Measurements from ENCODE around the gene ADCY4. TPM values are rescaled to one million over a fixed set of nuclear protein-coding genes. Genes with fewer than 3 reads are reported as not detected.
A peak's percentile ranks its signal among the peaks of the same experiment; 100 is the strongest.

The ADCY4 gene
- total and polyA plus RNA-seq, 2 donors: 12.6 to 28.7 TPM

DNA sequence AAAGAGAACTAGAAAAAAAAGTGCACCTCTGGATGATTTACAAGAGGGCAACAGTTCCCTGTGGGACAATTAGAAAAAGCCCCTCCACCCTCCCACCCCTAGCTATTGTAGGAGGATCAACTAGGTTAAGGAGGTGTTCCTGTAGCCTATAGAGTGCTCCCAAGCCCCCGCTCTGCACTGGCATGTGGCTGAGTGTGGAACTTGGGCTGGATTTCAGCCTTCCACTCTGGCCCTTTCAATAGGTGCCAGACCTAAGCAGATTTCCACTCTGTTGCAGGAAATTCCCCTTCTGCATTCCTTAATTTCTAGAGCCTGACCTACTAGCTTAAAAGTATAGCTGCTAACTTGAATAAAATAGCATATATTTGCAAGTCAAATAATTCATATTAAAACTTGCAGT lies 35.9 kb upstream of the ADCY4 start:
- H3K4me3 ChIP-seq (ENCODE audit: low read depth, low read length): no peak overlapping the region
- 63% methylated on average over 1 of the region's 1 CpG for WGBS
- no peaks in the 10 kb centered on the region for H3K36me3 ChIP-seq (ENCODE audit: insufficient read depth)
- no peak for DNase-seq (ENCODE audit: extremely low spot score)
- H3K4me1 ChIP-seq (ENCODE audit: insufficient read depth): no peaks in the 10 kb centered on the region
- no peak overlapping the region for H3K27ac ChIP-seq (ENCODE audit: low read depth)

DNA sequence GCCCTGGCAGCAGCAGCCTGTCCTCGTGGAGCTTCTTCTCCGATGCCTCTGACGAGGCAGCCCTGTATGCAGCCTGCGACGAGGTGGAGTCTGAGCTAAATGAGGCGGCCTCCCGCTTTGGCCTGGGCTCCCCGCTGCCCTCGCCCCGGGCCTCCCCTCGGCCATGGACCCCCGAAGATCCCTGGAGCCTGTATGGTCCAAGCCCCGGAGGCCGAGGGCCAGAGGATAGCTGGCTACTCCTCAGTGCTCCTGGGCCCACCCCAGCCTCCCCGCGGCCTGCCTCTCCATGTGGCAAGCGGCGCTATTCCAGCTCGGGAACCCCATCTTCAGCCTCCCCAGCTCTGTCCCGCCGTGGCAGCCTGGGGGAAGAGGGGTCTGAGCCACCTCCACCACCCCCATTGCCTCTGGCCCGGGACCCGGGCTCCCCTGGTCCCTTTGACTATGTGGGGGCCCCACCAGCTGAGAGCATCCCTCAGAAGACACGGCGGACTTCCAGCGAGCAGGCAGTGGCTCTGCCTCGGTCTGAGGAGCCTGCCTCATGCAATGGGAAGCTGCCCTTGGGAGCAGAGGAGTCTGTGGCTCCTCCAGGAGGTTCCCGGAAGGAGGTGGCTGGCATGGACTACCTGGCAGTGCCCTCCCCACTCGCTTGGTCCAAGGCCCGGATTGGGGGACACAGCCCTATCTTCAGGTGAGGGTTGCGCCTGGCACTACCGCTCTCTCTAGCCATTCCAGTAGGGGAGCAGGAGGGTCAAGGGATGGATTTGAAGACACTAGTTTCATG lies 35.2 kb upstream of the ADCY4 start:
- no peak overlapping the region for H3K4me3 ChIP-seq (ENCODE audit: low read depth, low read length)
- H3K27ac ChIP-seq (ENCODE audit: low read depth): no peak overlapping the region
- no peaks in the 10 kb centered on the region for H3K36me3 ChIP-seq (ENCODE audit: insufficient read depth)
- 76% methylated on average over 32 of the region's 32 CpGs for WGBS
- no peak for DNase-seq (ENCODE audit: extremely low spot score)
- no peaks in the 10 kb centered on the region for H3K4me1 ChIP-seq (ENCODE audit: insufficient read depth)

DNA sequence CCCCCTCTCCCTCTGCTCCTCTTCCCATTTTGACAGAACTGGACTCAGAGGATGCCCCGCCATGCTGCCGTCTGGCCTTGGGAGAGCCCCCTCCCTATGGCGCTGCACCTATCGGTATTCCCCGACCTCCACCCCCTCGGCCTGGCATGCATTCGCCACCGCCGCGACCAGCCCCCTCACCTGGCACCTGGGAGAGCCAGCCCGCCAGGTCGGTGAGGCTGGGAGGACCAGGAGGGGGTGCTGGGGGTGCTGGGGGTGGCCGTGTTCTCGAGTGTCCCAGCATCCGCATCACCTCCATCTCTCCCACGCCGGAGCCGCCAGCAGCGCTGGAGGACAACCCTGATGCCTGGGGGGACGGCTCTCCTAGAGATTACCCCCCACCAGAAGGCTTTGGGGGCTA lies 34.6 kb upstream of the ADCY4 start:
- 70% methylated on average over 20 of the region's 20 CpGs for WGBS
- no peaks in the 10 kb centered on the region for H3K4me1 ChIP-seq (ENCODE audit: insufficient read depth)
- no peak overlapping the region for H3K4me3 ChIP-seq (ENCODE audit: low read depth, low read length)
- H3K36me3 ChIP-seq (ENCODE audit: insufficient read depth): no peaks in the 10 kb centered on the region
- H3K27ac ChIP-seq (ENCODE audit: low read depth): no peak overlapping the region
- DNase-seq (ENCODE audit: extremely low spot score): no peak

DNA sequence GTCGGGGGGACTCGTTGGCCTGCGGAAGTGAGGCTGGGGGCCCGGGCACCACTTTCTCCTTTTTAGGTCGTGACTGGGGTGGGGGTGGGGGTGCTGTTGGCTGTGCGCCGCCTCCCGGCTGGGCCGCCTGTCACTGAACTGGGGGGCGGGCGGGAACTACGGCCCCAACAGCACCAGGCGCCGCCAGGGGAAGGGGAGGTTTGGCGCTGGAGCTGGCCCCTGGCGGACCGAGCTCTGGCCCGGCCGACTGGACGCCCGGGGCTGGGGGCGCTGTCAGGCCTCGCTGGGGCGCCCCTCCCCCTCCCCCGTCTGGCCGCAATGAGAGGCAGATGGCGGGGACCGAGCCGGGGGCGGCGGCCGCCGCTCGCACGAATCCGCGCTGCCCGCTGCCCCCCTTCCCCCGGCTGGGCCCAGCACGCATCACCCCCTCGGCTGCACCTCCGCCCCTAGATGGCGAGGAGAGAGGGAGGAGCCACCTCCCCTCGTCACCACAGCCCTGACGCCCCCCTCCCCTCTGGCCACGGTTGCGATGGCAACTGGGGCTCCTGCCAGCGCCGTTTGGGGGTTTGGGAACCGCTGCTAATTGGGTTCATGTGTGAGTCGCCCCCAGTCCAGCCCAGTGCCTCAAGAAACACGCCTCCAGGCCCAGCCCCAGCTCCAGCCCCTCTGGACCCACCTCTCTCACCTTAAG lies 33.8 kb upstream of the ADCY4 start:
- DNase-seq (ENCODE audit: extremely low spot score): peak; percentile 71
- peak overlapping the region; percentile 94 for H3K27ac ChIP-seq (ENCODE audit: low read depth)
- no peaks in the 10 kb centered on the region for H3K36me3 ChIP-seq (ENCODE audit: insufficient read depth)
- 2% methylated on average over 47 of the region's 52 CpGs for WGBS
- H3K4me1 ChIP-seq (ENCODE audit: insufficient read depth): no peaks in the 10 kb centered on the region
- peak overlapping the region; percentile 65 for H3K4me3 ChIP-seq (ENCODE audit: low read depth, low read length)

DNA sequence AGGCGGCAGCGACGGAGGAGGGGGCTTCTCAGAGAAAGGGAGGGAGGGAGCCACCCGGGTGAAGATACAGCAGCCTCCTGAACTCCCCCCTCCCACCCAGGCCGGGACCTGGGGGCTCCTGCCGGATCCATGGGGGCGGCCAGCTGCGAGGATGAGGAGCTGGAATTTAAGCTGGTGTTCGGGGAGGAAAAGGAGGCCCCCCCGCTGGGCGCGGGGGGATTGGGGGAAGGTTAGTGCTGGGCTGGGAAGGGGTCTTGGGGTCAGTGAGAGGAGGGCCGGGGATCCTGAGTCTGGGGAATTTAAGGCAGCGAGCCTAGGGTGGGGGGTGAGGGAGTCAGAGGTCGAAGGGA lies 33.3 kb upstream of the ADCY4 start:
- no peak for DNase-seq (ENCODE audit: extremely low spot score)
- Histone ChIP-seq H3K4me1 (ENCODE audit: insufficient read depth) (no peaks in the 10 kb centered on the region), H3K36me3 (ENCODE audit: insufficient read depth) (no peaks in the 10 kb centered on the region), H3K4me3 (ENCODE audit: low read depth, low read length) (peak overlapping the region; percentile 65), H3K27ac (ENCODE audit: low read depth) (peak overlapping the region; percentile 94)
- under 1% methylated on average over 15 of the region's 15 CpGs for WGBS

DNA sequence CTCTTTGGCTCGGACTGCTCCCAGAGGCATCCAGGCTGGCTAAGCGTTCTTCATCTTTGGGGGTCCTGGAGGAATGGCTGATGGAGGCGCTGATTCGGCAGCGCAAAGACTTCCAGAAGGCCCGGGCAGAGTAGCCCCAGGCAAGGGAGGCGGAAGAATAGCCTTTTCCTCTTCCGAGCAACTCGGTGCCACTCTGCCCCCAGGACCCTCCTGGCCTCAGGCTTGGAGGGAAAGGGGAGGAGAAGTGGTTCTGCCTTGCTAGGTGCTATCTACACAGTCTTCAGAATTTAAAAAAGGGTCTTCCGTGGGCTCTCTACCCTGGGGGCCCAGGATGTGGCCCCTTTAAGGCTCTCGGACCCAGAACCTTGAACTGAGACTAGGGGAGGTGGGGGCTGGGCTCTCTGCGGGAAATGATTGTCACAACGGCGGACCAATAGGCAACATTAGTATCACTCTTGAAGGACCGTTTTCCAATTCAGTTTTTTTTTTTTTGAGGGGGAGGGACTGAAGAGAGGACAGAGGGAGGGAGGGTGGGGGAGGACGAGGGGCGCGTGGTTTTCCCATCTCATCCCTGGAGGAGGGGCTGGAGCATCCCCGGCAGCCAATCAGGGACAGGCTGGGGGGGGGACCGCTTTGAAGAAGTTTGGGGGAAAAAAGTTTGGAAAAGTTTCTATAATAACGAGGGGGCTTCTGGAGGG lies 32.8 kb upstream of the ADCY4 start, which contains the start of gene NFATC4:
Gene NFATC4 (plus strand): TSS at position 671 of the 698 bp plus-strand sequence. CDS start 157 bp downstream, outside the sequence.
- WGBS: 4% methylated on average over 21 of the region's 21 CpGs
- Histone ChIP-seq H3K36me3 (ENCODE audit: insufficient read depth) (no peaks in the 10 kb centered on the region), H3K27ac (ENCODE audit: low read depth) (peak within 1 kb of the TSS; percentile 94), H3K4me1 (ENCODE audit: insufficient read depth) (no peaks in the 10 kb centered on the region), H3K4me3 (ENCODE audit: low read depth, low read length) (peak within 1 kb of the TSS; percentile 65)
- DNase-seq (ENCODE audit: extremely low spot score): peak; percentile 85

DNA sequence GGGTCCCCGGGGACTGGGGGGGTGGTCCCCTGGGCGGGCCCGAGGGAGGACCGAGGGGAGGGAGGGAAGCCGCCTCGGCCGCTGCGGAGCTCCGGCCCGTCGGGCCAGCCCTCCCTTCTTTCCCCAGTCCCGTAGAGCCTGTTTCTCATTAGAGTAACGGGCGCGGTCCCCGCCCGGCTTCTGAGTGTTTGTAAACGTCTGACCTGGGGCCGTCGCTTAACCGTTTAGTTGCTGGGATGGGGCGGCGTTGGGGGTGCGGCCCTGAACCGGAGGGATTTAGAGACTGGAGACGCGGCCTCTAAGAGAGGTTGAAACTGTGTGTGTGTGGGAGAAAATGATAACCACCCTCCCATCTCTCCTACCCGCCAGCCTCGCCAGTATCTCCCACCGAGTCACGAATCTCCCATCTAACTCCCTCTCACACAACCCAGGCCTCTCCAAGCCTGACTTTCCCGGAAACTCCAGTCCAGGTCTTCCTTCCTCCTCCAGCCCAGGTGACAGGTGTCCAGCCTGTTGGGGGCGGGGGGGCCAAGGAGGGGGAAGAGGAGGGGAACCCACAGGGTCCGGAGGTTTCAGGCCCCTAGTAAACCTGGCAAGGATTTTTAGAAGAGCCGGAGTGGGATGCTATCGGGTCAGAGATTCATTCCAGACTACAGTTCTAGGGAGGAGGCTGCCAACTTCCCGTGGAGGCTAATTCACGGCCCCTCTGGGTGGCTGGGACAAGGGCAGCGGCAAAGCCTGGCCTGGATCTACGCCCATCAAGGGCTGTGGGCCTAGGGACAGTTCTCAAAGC lies 32.0 kb upstream of the ADCY4 start:
- no peaks in the 10 kb centered on the region for H3K4me1 ChIP-seq (ENCODE audit: insufficient read depth)

DNA sequence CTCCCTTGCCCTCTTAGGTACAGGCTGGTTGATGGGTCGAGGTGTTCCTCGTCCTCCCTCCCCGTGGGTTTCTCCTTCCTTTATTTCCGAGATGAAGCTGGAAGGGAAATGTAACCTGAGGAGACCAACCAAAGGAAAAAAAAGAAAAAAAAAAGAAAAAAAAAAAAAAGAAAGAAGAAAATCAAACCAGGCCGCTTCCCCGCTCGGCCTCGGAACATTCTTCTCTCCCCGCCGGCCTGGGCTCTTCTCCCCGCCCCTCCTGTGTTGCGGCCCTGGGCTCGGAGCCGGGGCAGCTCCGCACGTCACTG lies 31.5 kb upstream of the ADCY4 start:
- Histone ChIP-seq H3K36me3 (ENCODE audit: insufficient read depth) (no peaks in the 10 kb centered on the region), H3K4me1 (ENCODE audit: insufficient read depth) (no peaks in the 10 kb centered on the region), H3K4me3 (ENCODE audit: low read depth, low read length) (peak overlapping the region; percentile 23), H3K27ac (ENCODE audit: low read depth) (peak overlapping the region; percentile 81)
- WGBS: 2% methylated on average over 16 of the region's 16 CpGs
- DNase-seq (ENCODE audit: extremely low spot score): no peak

More for the DNA sequence above, 32.0 kb upstream of the ADCY4 start:
- DNase-seq (ENCODE audit: extremely low spot score): peak; percentile 93
- peak overlapping the region; percentile 73 for H3K27ac ChIP-seq (ENCODE audit: low read depth)
- peak overlapping the region; percentile 23 for H3K4me3 ChIP-seq (ENCODE audit: low read depth, low read length)
- no peaks in the 10 kb centered on the region for H3K36me3 ChIP-seq (ENCODE audit: insufficient read depth)
- WGBS: under 1% methylated on average over 40 of the region's 40 CpGs

DNA sequence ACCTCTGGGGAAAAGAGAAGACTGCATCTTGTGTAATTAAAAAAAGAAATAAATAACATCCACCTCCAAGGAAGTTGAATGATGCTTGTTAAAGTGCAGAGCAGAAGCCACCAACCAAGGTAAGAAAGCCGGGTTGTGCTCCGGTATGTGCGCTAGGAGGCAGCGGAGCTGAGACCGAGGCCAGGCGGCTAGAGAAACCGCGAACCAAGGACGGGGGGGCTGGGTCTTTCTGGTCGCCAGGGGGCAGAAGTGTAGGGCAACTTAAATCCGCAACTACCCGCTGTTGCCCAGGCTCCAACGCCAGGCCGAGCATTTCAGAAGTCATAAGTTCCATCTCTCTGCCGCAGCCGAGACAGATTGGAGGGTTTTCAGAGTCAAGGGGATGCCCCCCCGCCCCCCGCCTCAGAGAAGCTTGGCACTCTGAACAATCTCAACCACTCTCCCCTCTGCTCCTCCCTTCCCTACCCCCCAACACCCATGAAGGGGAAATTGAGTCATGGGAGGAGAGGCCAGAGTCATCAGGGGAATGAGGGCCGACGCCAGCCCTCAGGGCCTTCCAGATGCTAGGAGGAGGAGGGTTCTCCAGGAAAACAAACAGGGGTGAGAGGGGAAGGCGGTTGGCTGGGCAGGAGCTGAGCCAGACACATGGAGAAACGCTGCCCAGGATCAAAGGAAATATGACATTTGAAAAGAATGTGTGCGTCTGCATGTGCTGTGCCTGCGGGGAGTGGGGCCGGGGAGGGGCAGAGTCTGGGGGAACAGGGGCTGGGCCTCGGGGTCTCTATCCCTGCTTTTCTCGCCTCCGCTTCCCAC lies 30.9 kb upstream of the ADCY4 start:
- peak; percentile 81 for DNase-seq (ENCODE audit: extremely low spot score)
- no peaks in the 10 kb centered on the region for H3K4me1 ChIP-seq (ENCODE audit: insufficient read depth)
- peak overlapping the region; percentile 23 for H3K4me3 ChIP-seq (ENCODE audit: low read depth, low read length)
- H3K36me3 ChIP-seq (ENCODE audit: insufficient read depth): no peaks in the 10 kb centered on the region
- WGBS: 4% methylated on average over 28 of the region's 28 CpGs
- H3K27ac ChIP-seq (ENCODE audit: low read depth): peak overlapping the region; percentile 81

DNA sequence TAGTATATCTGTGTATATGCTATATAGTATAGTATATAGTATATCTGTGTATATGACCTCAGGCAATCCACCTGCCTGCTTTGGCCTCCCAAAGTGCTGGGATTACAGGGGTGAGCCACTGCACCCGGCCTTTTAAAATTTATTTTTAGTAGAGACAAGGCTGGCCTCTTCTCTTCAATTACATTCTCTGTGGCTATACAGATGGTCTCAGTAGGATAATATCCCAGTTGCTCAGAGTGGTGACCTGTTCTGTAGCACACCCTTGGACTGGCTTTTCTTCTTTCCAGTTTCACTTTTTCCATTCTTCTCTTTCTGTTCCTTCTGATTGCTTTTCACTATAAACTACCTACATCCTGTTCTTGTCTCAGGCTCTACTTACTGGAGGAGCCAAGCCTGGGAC lies 30.0 kb upstream of the ADCY4 start:
- Histone ChIP-seq H3K36me3 (ENCODE audit: insufficient read depth) (no peaks in the 10 kb centered on the region), H3K4me1 (ENCODE audit: insufficient read depth) (no peaks in the 10 kb centered on the region), H3K4me3 (ENCODE audit: low read depth, low read length) (no peak overlapping the region), H3K27ac (ENCODE audit: low read depth) (no peak overlapping the region)
- DNase-seq (ENCODE audit: extremely low spot score): no peak
- WGBS: 52% methylated on average over 1 of the region's 1 CpG

DNA sequence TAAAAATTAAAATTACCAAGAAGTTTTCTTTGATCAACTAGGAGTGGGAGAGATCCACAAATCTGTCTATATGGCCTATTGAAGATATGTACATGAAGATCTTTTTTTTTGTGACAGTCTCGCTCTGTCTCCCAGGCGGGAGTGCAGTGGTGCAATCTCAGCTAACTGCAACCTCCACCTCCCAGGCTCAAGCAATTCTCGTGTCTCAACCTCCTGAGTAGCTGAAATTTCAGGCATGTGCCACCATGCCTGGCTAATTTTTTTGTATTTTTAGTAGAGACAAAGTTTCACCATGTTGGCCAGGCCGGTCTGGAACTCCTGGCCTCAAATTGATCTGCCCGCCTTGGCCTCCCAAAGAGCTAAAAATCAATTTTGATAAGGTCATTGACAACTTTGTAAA lies 28.5 kb upstream of the ADCY4 start:
- Histone ChIP-seq H3K4me1 (ENCODE audit: insufficient read depth) (no peaks in the 10 kb centered on the region), H3K4me3 (ENCODE audit: low read depth, low read length) (no peak overlapping the region), H3K27ac (ENCODE audit: low read depth) (no peak overlapping the region), H3K36me3 (ENCODE audit: insufficient read depth) (no peaks in the 10 kb centered on the region)
- WGBS: 89% methylated on average over 5 of the region's 5 CpGs
- DNase-seq (ENCODE audit: extremely low spot score): no peak

DNA sequence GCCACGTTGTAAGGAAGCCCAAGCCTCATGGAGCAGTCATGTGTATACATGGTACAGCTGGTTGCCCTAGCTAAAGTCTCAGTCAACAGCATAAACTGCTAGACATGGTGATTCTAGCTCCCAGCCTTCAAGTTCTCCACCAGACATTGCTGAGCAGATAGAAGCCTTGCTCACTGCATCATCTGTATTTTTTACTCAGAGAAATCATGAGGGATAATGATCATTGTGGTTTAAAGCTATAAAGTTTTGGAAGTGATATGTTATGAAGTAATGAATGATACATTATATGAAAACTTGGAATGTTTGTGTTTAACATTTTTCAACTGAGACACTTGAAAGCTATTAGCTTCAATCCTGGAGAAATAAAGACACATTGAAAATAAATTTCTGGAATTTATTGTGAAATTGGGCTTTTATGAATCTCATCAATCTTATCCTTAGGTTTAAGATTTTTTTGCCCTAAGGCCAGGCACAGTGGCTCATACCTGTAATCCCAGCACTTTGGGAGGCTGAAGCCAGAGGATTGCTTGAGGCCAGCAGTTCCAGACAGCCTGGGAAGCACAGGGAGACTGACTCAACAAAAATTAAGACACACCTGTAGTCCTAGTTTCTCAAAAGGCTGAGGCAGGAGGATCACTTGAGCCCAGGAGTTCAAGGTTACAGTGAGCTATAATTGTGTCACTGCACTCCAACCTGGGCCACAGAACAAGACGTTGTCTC lies 27.5 kb upstream of the ADCY4 start:
- Histone ChIP-seq H3K36me3 (ENCODE audit: insufficient read depth) (no peaks in the 10 kb centered on the region), H3K27ac (ENCODE audit: low read depth) (no peak overlapping the region), H3K4me3 (ENCODE audit: low read depth, low read length) (no peak overlapping the region), H3K4me1 (ENCODE audit: insufficient read depth) (no peaks in the 10 kb centered on the region)
- DNase-seq (ENCODE audit: extremely low spot score): no peak
- 39% methylated on average over 2 of the region's 2 CpGs for WGBS
